Cardiac fibroblast (primary cell): ENCODE data around the gene RHOV.

Experiments
- DNase-seq, 2 donors: peaks; one replicate each; pipeline versions ENCODE4 v3.0.0 to v3.0.0-alpha.2; 2010; ENCODE audit warnings: low read depth in 2 of 2
- H3K4me3 ChIP-seq, 2 donors: replicated peaks in 1 of 2; 1 replicate in 1 of 2; 2 replicates in 1 of 2; pipeline ENCODE4 v1.5.1; 2011; ENCODE audit warnings: low read depth in 2 of 2, low read length in 2 of 2, mild to moderate bottlenecking in 2 of 2, moderate library complexity in 1 of 2
- CTCF ChIP-seq: IDR thresholded peaks from one replicate; pipeline ENCODE4 v1.5.1; 2011; ENCODE audit warnings: low read depth, mild to moderate bottlenecking, low read length, inconsistent platforms

Gene RHOV

GRCh38 chr15:40893733-40894680, 20.0 kb upstream of the RHOV start, which contains the start of gene VPS18:
TSS of gene VPS18 (plus strand) at chr15:40894450. CDS start at chr15:40894769, 319 bp downstream.
- peak; percentile 92 for TF ChIP-seq CTCF
- peak; percentile 98 for DNase-seq
- H3K4me3 ChIP-seq = peak within 1 kb of the TSS; percentile 93 to 95

GRCh38 chr15:40893019-40893670, 19.1 kb upstream of the RHOV start:
- DNase-seq = peak in 1 of 2 donors; percentile 26
- H3K4me3 ChIP-seq = no peak overlapping the region
- no peak for TF ChIP-seq CTCF

GRCh38 chr15:40892447-40893012, 18.5 kb upstream of the RHOV start:
- DNase-seq = no peak
- no peak overlapping the region for H3K4me3 ChIP-seq
- no peak for TF ChIP-seq CTCF

- DNase-seq = peak; percentile 60 to 67
- peak; percentile 79 for TF ChIP-seq CTCF
- H3K4me3 ChIP-seq = no peak overlapping the region
Measured at GRCh38 chr15:40891810-40892446, 17.9 kb upstream of the RHOV start.

GRCh38 chr15:40891138-40891537, 17.1 kb upstream of the RHOV start:
- no peak for DNase-seq
- TF ChIP-seq CTCF = no peak
- no peak overlapping the region for H3K4me3 ChIP-seq

- no peak for DNase-seq
- H3K4me3 ChIP-seq = no peak overlapping the region
- no peak for TF ChIP-seq CTCF
Measured at GRCh38 chr15:40889112-40889511, 15.1 kb upstream of the RHOV start.
